Measurements from ENCODE around the gene PSMD12.
A peak's percentile ranks its signal among the peaks of the same experiment; 100 is the strongest.

Gene PSMD12

GRCh38 chr17:67297454-67297960, 68.9 kb downstream of the PSMD12 start:
- DNase-seq: no peak

- no peak for DNase-seq
These were observed 71.8 kb downstream of the PSMD12 start for GRCh38 chr17:67294451-67295199.

GRCh38 chr17:67293251-67294203, 72.8 kb downstream of the PSMD12 start:
- no peak for DNase-seq

- no peak for DNase-seq
These were observed 75.6 kb downstream of the PSMD12 start for GRCh38 chr17:67290711-67291291.

GRCh38 chr17:67290244-67290643, 76.1 kb downstream of the PSMD12 start:
- DNase-seq: no peak

GRCh38 chr17:67289181-67289876, 77.0 kb downstream of the PSMD12 start:
- peak; percentile 78 for DNase-seq
